Measurements from ENCODE around the gene LMBR1.
"Not testable (repeated sequence)": the region's sequence is repeated elsewhere in the genome, so short reads cannot be mapped to it uniquely, and the experiment has no call there.

LMBR1 gene

DNA sequence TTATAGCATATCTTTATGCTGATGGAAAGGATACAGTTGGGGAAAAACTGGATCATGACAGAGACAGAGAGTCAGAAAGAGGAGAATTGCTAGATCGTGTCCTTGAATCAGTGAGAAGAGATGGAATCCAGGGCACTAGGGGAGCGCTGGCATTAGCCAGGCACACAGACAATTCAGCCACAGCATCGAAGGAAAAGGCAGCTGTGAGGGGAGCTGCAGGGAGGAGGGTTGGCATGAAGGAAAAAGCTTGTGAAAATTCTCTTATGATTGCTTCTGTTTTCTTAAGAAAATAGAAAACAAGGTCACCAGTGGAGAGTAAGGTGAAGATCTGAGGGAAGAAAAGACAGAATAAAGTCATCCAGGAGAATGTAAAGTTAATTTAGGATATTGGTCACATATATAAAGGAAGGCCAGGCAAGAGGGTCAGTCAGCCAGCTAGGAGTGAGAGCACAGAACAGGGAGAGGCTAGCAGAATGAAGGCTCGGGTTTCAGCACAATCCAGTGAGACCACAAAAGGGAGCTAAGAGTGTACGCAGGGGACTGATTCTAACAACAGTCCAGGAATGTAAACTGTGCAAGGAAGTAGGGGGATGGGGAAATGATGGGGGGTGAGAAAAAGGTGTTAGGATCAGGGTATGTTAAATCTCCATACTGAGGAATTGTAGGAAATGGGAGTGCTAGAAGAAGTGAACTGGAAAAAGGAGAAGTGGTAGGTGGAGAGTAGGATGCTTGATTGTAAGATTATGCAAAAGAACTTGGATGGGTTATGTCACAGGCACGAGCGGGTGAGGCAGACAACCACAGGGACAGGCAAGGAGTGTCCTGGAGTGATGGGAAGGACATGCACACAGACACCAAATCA, 140.4 kb downstream of the LMBR1 start:
- DNase-seq = no peak

DNA sequence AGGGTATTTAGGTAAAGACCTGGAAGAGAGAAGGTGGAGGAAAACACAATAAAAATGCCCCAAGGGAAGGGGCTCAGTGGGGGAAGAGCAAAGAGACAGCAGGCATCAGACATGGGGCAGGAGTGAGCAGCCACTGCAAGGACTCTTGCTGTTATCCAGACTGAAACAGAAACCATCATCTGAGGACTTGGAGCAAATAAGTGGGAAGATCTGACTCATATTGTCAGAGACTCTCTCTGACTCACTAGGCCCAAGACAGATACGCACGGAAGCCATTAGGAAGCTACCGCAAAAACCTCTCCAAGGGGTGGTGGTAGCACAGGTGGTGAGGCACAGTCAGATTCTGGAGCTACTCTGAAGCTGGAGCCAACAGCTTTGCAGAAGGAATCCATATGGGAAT, 141.7 kb downstream of the LMBR1 start:
- DNase-seq = no peak

DNA sequence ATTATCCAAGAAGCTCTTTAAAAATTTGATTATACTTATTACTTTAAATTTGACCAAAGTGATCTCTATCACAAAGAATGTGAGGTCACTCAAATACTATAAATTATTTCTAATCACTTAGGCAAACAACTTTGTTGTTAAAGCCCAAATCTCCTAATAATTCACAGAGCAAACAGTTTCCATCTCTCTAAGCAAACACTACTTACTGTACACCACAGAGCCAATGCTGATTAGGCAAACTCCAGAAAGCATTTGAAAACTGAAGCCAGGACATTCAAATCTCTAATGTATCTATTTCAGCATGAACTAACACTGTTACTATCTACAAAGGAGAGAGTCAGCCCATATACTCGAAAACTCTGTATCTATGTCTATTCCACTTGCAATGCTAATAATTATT, 145.3 kb downstream of the LMBR1 start:
- no peak for DNase-seq

GRCh38 chr7:156746891-156747290, 146.1 kb downstream of the LMBR1 start:
- DNase-seq = no peak

- no peak for DNase-seq
Observed at GRCh38 chr7:156739596-156739995, 153.4 kb downstream of the LMBR1 start.

- no peak for DNase-seq
Observed at GRCh38 chr7:156735851-156736250, 157.1 kb downstream of the LMBR1 start.

DNA sequence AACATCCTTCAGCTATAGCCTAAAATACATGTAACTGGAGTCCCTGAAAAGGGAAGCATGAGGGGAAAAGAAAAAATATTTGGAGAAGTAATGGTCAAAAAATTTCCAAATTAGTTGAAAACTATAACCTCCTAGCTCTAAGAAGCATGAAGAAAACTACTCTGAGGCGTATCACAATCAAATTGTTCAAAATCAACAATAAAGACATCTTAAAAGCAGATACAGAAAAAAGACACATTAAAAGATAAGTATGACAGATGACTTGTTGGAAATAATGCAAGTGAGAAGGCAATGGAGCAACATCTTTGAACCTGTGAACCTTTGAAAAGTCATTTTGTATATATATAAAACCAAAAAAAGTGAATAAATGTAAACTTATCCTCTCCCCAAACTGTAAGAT, 159.3 kb downstream of the LMBR1 start:
- no peak for DNase-seq

DNA sequence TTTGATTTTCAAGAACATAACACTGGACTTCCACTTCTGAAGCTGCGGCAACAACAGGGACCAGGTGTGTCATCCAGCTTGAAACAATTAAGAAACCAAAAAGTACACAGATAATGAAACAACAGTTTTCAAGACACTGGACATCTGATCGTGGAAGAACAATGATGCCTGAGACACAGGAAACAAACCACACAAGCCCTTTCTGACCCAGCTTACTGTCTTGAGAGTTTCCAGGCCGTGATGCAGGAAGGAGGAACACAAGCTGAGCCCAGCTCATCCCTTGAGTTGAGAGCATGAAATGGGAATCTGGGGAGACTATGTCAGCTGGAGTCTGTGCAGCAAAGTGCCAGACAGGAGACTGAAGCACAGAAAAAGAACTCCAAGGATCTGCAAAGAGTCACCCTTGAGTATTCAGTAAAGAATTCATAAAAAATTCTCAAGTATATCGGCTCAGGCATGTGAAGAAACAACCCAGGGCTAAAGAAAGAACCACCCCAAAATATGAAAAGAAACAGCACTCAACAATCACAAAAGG, 160.8 kb downstream of the LMBR1 start:
- DNase-seq = no peak

GRCh38 chr7:156731651-156732050, 161.3 kb downstream of the LMBR1 start:
- no peak for DNase-seq

GRCh38 chr7:156725936-156726335, 167.0 kb downstream of the LMBR1 start:
- DNase-seq = no peak

DNA sequence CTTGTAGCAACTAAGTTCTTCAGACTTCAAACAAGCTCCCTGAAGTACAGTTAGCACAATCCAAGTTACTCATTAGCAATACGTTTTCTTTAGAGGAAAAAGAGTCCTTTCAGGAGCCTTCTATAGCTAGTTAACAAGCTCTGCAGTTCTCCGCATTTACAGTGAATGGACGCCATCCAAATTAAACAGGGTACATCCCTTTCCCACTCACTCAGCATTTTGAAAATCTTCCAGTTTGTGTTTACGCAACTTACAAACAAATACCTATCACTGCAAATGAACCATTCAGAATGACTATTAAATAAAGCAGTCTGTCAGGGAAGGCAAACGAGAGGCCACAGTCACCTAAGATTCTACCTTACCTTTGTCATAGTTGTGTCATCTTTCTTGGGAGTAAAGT, 167.9 kb downstream of the LMBR1 start:
- no peak for DNase-seq

DNA sequence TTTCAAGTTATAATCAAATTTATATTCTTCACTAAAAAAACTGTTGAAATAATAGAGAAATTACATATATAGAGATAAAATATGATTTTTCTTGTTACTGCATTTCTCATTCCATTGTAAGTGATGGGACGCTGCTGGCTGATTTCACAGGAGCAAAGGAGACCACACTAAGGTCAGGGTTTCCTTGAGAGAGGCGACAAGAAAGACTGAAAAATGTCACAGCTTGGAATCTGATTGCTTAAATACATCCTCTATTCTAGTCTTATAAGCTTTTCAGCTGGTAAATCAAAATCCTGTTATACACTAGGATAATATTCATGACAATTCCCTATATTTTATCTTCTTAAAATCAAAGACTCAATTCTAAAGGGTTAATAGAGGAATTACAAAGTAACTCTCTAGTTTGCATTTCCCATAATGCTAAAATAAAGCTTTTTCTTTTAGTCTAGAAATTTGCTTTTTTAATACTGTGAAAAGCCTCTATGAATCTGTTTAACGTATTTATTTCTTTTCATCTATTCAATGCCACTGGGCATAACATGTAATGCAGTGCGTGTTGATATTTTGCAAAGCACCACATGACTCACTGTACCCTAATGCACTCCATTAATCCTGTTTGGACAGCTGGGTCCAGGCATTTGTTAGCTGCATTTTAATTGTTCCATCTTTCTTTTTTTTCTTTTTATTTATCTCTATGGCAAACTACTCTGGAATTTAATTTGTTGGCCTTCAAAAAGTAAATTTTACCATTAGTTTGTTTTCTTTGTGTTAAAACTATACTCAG, 170.7 kb downstream of the LMBR1 start:
- DNase-seq = no peak

DNA sequence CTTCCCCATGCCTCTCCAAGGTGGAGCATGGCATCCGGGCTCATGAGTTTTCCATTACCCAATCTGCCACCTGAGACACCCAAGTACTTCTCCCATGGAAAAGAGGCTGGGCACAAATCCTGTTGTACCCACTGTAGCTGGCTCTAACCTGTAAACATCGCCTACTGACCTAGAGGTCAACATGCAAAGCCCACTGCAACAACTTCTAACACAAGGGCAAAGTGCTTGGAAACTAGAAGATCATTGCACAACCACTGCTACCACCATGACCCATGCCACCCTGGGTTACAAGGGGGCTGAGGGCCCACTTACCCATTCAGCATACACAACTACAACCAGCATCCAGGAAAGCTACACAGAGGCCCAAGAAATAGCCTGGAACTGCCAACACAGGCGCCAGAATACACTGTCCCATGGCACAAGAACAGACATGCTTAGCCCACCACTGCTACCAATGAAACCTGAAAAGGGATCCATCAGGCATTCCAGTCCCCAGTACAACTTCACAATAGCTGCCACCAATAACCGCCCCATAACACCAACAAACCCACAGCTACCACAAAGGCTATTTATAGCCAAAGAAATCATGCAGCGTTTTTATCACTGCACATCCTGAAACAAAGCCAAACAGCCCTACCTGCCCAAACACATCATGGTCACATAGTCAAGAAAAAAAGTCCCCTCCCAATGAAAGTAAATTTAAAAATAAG, 189.1 kb downstream of the LMBR1 start:
- DNase-seq = no peak

DNA sequence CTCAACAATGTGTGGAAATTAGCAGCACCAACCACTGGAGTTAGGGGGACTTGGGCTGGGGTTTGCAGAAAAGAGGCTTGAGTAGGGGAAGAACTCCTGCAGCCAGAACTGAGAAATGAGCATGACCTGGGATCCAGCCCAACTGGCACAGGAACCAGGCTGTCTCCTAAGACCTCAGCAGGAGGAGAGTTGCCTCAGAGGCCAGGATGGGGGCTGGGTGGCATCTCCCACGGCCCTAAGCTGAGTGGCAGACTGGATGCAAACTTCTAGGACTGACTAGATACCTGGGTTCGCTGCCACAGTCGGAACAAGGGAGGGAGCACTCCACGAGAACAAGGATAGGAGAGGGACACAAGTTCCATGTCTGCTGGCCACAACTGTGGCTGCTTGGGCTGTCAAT, 189.8 kb downstream of the LMBR1 start:
- DNase-seq = no peak

DNA sequence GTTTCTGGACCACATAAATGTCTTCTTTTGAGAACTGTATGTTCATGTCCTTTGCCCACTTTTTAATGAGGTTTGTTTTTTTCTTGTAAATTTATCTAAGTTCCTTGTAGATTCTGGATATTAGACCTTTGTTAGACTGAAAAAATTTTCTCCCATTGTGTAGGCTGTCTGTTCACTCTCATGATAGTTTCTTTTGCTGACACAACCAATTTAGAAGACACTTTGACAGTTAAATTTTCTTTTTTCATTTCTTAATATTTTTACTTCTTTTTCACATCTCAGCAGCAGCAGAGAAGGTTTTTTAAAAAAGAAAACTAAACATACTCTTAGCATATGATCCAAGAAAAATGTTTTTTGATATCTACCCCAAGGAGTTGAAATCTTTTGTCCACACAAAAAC, 190.6 kb downstream of the LMBR1 start:
- no peak for DNase-seq

DNA sequence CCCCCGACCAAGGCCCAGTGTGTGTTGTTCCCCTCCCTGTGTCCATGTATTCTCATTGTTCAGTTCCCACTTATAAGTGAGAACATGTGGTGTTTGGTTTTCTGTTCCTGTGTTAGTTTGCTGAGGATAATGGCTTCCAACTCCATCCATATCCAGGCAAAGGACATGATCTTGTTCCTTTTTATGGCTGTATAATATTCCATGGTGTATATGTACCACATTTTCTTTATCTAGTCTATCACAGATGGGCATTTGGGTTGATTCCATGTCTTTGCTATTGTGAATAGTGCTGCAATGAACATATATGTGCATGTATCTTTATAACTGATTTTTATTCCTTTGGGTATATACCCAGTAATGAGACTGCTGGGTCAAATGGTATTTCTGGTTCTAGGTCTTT, 191.2 kb downstream of the LMBR1 start:
- DNase-seq = not testable (repeated sequence)

- not testable (repeated sequence) for DNase-seq
Observed at GRCh38 chr7:156698512-156698911, 194.5 kb downstream of the LMBR1 start.

GRCh38 chr7:156697283-156697682, 195.7 kb downstream of the LMBR1 start:
- not testable (repeated sequence) for DNase-seq

DNA sequence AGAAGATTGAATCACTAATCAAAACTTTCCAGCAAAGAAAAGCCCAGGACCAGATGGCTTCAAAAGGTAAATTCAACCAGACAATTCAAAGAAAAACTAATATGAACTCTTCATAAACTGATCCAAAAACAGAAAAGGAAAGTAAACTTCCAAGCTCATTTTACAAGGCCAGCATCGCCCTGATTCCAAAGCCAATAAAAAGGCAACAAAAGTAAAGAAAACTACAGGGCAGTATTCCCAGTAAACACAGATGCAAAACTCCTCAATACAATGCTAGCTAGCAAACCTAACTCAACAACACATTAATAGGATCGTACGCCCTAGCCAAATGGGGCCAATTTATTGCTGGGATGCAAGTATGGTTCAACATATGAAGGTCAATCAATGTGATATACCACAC, 199.4 kb downstream of the LMBR1 start:
- no peak for DNase-seq

DNA sequence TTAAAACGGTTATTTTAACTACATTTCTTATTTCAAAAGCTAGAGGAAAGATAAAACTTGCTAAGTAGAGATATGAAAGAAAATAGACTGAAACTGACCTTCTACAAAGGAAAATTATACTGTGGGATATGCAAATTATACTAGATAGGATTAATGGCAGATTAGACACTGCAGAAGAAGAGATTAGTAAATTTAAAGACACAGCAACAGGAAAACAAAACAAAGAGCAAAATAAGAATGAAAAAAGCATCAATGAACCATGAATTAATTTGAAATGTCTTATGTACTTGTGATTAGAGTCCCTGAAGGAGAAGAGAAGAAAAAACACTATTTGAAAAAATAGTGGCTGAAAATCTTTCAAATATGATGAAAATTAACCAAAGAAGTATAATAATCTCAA, 200.1 kb downstream of the LMBR1 start:
- DNase-seq = no peak

DNA sequence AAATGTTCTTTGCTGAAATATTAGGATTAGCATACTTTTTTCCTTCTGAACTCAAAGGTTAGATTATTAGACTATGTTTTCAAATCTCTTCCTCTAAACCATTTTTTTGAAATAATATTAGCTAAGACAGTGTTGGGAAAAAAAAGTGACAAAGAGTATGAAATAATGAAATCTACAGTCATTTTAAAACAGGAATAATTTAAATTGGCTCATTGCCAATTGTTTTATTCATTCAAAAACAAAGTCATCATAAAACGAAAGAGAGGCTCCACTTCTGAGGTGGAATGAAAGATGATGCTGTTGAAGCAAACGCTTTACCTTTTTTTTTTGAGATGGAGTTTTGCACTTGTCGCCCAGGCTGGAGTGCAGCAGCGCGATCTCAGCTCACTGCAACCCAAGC, 201.2 kb downstream of the LMBR1 start:
- no peak for DNase-seq

GRCh38 chr7:156684661-156685060, 208.3 kb downstream of the LMBR1 start:
- DNase-seq = no peak

GRCh38 chr7:156684251-156684650, 208.7 kb downstream of the LMBR1 start:
- DNase-seq = no peak

Data from amniotic stem cell (primary cell).